SK-N-SH treated with all-trans-retinoic acid at 6 μM for 48 hours (cell line): ENCODE measurements around the gene PRKCZ.

Experiments
- TCF4 ChIP-seq: fragments of 250-450 bp; sonication (Bioruptor Pico); IDR thresholded peaks from 2 replicates; pipeline ENCODE4 v1.8.0; 2021; ENCODE audit warnings: mild to moderate bottlenecking, moderate library complexity, borderline replicate concordance
- ZFP30 ChIP-seq: fragments of 450-650 bp; formaldehyde crosslinking; IDR thresholded peaks from 2 replicates; pipeline ENCODE4 v1.5.0; 2022; ENCODE audit warnings: mild to moderate bottlenecking, moderate library complexity
- TF ChIP-seq, protein P1 (sequence below): fragments of 250-450 bp; sonication (Bioruptor Pico); IDR thresholded peaks from 2 replicates; pipeline ENCODE4 v1.5.1; 2020; ENCODE audit warnings: low read depth, mild to moderate bottlenecking, moderate library complexity

DNA sequence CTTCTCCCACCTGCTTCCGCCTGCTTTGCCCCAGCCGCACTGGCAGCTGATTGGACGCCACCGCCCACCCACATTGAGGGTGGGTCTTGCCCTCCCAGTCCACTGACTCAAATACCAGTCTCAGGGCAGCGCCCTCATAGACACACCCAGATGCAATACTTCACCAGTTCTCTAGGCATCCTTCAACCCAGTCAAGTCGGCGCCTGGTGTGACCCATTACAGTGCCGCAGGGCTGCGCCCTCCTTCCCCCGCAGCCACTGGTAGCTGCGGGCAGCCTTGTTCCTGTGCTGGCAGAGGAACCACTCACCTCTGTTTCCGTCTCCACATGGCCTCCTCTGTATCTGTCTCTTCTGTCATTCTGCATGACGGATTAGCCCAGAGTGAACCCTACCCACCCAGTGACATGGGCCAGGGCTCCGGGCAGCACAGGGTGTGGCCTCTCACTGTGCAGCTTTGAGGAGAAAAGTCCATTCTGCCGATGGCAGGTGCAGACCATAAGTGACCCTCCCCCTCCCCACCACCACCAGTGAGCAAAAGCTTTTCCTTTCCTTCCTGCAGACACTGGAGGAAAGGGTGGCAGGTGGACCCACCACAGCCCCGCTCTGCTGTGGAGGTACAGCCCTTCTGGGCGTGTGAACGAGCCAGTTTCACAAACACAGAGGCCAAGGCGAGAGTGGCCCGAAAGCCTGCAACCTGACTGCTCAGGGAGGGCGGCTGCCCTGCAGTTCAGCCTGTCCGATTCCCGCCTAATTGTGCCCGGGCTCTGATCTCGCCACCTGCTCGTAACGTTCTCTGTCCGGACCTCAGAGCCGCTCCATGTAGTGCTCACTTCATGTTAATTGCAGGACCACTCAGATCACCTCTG, 87.3 kb downstream of the PRKCZ start:
- TF ChIP-seq ZFP30 (CRISPR knock-in tag), result no peak
- TF ChIP-seq, protein P1, sequence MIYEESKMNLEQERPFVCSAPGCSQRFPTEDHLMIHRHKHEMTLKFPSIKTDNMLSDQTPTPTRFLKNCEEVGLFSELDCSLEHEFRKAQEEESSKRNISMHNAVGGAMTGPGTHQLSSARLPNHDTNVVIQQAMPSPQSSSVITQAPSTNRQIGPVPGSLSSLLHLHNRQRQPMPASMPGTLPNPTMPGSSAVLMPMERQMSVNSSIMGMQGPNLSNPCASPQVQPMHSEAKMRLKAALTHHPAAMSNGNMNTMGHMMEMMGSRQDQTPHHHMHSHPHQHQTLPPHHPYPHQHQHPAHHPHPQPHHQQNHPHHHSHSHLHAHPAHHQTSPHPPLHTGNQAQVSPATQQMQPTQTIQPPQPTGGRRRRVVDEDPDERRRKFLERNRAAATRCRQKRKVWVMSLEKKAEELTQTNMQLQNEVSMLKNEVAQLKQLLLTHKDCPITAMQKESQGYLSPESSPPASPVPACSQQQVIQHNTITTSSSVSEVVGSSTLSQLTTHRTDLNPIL (CRISPR knock-in tag), result no peak
- no peak for TF ChIP-seq TCF4 (CRISPR knock-in tag)
